Umbilical cord (tissue), 2 donors: Measurements from ENCODE around the gene KCNJ14. TPM values are rescaled to one million over a fixed set of nuclear protein-coding genes. Genes with fewer than 3 reads are reported as not detected.
"Not testable (repeated sequence)": the region's sequence is repeated elsewhere in the genome, so short reads cannot be mapped to it uniquely, and the experiment has no call there.

Experiments
- DNase-seq: peaks from one replicate; pipeline ENCODE4 v3.0.0-alpha.2; 2015; ENCODE audit warnings: low spot score
- total RNA-seq: library from RNA; depleted of rRNA; stranded (reverse); fragments of >200 nt; gene quantifications from one replicate; pipeline ENCODE4 v1.2.3, GENCODE V29; 2014; ENCODE audit warnings: low replicate concordance; ENCODE audit not compliant: insufficient read depth

KCNJ14 gene
- total RNA-seq, 1 donor from 2014 or later, result 0.48 TPM

DNA sequence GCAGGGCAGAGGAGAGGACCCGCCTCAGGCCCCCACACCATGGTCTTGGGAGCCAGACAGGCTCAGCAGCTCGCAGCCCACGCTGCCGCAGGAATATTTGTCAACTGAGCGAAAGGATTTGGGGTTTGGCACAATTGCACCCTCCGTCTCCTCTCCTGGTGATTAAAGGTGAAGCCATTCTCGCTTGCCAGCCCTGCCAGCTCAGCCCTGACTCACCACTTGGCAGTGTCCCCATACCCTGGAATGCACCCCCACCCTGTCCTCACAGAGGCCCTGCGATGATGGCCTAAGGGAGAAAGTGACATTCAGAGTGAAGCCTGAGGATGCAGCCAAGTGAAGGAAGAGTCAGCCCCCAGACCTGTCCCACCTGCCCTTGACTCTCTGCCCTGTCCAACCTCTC is 32.6 kb downstream of the KCNJ14 start:
- DNase-seq, result no peak

DNA sequence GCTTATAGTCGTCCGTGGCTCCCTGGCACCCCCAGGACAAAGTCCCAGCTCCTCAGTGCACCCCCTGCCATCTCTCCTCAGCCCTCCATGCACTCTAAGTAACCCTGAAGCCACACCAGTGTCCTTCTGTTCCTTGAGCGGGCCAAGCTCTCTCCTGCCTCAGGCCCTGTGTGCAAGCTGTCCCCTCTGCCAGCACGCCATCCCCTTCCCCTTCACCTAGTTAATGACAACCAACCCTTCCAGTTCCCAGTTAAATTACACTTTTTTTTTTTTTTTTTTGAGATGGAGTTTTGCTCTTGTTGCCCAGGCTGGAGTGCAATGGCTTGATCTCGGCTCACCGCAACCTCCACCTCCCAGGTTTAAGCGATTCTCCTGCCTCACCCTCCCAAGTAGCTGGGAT is 33.1 kb downstream of the KCNJ14 start:
- DNase-seq, result not testable (repeated sequence)

DNA sequence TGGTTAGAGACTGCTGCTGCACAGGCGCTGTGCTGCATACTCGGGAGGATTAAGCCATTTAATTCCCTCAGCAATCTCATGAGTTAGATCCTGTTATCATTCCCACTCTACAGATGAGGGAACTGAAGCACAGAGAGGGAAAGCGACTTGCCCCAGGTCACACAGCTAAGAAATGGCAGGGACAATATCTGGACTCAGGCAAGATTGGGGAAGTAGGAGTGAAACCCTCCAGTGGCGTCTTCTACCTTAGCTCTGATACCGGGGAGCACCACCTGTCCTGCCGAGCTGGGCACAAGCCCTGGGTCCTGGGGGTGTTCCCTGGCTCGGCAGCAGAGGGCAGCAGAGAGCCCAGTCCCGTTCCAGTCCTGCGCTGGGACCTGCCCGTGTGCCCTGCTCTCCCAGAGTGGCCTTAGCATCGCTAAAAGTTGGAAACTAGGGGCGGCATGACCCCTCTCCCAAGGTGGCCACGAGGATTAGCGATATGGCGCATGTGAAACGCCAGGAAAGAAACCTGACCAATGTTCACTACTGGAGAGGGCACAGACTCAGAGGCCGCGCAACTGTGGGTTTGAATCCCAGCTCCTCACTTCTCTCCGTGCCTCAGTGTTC is 34.3 kb downstream of the KCNJ14 start:
- DNase-seq, result peak; percentile 58

DNA sequence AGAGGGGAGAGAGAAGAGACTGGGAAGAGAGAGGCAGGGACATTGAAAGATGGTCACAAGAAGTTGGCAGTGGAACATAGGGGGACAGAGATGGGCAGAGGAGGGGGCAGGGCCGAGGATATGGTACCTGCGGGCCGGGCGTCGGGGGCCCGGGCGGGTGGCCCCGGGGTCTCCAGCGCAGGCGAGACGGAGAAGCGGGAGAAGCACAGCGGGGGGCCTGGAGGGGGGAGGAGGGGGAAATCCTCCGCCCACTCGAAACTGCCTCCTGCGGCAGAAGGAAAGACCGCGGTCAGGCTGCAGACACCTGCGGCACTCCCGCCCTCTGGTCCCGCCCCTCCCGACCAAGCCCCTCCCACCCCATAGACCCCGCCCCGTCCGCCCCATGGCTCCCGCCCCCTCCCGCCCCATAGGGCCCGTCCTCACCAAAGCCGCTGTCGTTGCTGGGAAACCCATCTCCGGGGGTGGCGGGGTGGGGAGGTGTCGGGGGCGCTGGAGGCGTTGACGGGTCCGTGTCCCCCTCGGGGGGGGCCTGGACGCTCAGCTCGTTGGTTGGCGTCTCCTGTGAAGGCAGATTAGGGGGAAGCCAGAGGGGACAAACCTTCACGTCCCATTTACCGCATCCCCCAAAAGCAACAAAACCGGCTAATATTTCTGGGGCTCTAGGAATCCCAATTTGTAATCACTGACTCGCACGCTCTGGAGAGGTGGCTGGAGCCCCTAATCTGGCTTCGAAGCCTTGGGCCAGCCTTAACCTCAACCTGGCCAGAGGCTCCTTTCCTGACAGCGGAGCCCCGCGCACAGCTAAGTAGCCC is 35.8 kb downstream of the KCNJ14 start:
- DNase-seq, result no peak

DNA sequence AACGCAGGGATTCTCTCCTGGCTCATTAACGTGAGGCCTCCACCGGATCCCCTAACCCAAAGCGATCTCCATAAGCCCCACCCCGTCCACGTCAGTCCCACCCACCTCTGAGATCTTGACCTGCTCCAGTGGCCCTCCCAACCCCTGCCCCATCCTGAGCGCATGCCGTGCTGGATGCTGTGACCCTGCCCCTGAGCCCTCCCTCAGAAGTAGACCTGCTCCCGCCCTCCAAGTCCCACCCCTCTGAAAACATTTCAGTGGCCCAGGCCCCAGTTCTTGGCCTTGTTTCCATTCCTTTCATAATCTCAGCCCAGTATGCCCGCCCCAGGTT is 36.4 kb downstream of the KCNJ14 start:
- no peak for DNase-seq

DNA sequence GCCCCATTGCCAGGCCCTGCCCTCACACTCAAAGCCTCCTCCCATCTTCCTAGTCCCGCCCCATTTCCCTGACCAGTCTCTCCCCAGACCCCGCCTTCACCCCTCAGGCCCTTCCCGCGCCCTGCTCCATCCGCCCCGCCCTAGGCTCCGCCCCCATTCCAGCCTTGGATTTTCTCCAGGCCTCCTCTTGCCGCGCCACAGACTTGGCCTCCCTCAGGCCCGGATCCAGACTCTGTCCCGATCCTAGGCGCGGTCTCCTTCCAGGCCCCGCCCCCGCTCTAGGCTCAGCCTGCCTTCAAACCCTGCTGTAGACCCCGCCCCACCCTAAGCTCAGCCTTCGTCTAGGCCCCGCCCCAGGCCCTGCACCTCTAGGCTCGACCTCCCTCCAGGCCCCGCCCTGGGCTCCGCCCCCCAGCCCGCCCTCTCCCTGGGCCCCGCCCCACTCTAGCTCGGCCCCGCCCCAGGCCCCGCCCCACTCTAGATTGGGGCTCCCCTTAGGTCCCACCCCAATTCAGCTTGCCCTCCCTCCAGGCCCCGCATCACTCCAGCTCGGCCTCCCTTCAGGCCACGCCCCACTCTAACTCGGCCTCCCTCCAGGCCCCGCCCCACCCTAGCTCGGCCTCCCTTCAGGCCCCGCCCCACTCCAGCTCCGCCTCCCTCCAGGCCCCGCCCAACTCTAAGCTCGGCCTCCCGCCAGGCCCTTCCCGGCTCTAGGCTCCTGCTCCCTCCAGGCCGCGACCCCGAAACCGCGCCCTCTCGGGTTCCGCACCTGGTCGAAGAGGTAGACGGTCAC is 37.7 kb downstream of the KCNJ14 start:
- peak; percentile 95 for DNase-seq

DNA sequence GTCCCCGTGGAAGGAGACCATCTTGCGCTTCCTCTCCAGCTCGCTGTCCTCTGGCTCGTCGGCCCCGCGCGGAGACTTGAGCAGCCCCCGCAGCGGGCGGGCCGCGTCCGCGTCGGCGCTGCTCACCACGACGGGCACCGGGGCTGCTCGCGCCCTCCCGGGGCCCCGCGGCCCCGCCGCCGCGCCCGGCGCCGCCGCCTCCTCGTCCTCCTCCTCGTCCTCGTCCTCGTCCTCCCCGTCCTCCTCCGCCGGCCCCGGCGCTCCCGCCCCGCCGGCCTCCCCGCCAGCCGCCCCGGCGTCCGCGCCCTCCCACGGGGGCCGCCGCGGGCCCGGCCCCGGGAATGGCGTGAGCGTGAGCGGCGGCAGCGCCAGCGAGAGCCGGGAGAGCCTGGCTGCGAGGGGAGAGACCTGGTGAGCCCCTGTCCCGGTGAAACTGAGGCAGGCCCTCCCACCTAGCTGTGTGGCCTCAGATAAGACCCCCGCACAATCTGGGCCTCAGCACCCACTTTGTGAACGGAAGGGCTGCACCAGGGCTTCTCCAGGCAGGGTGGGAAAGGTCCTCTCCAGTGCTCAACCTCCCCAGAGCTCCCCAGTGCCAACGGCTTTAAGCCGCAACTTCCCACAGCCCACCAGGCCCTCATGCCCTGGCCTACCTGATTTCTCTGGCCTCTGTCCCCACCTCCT is 38.5 kb downstream of the KCNJ14 start:
- DNase-seq, result no peak

DNA sequence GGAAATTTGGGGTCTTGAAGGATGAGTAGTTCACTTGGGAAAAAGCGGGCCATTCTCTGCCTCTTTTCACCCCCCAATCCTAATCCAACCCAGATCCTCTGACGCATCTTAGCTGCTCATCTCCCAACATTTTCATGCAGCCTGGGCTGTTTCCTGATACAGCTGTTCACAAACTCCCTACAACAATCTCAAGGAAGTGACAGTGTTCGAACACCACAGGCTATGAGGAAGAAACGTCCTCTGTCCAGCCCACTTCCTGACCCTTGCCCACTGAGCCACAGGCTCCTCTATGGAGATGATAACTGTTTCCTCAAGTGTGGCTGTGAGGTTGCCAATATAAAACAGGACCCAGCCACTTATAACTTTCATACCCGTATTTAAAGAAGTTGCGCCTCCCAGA is 40.0 kb downstream of the KCNJ14 start:
- DNase-seq, result no peak

DNA sequence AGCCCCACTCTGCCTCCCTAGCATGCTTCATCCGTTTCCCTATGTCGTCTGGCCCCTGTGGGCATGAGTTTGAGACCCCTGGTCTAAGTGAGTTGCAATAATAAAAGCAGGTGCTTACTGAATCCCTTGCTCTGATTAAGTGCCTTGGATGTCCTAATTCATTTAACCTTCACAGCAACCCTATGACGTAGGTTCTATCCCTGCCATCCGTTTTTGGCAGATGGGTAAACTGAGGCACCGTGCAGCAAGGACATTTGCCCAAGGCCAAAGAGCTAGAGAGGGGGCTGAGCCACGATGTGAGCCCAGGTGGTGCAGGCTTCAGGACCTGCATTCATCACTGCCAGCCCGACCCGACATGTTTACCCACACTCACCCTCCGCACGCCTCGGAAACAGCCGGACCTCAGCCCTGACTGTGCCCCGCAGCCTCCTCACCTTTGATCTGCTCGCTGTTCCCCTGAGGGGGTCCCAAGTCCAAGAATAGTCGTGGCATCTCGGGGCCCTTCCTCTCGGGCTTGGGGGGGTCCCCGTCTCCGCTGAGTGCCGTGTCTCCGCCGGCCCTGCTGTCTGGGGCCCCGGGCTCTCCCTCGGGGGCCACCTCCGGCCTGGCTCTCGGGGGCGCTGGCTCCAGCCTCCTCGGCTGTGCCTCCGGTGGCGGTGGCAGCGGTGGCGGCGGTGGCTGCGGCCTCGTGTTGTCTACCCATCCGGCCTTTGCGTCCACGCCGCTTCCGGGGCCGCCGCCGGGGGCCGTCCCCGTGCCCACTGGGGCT is 41.8 kb downstream of the KCNJ14 start:
- no peak for DNase-seq

DNA sequence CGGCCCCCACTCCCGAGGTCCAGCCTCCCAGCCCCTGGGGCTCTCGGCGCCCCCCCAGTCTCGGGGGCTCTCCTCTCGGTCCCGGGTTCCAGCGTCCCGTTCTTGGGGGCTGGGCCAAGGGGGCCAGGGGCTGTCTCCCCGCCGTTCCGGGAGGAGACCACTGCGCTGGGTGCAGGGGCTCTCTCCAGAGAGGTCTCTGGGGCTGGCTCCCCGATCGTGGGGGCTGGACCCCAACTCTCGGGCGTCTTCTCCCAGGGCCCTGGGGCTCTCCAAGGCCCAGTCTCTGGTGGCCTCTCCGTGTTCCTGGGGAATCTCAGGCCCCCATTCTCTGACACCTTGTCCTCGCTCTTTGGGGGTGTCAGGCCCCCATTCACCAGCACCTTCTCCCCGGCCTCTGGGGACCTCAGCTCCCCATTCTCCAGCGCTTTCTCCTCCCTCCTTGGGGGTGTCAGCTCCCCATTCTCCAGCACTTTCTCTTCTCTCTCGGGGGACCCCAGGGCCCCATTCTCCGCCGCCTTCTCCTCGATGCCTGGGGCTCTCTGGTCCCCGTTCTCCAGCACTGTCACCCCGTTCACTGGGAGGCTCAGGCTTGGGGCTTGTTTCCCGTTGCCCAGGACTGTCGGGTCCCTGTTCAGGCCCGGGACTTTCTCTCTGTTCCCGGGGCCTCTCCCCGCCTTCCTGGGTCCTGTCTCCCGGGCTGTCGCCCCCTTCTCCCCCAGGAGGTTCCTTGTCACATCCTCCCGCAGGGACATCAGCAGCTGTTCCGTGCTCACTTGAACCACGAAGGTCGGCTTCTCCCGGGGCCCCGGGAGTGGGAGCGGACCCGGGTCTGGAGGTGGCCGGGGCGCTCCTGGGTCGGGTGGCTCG is 42.6 kb downstream of the KCNJ14 start:
- no peak for DNase-seq

DNA sequence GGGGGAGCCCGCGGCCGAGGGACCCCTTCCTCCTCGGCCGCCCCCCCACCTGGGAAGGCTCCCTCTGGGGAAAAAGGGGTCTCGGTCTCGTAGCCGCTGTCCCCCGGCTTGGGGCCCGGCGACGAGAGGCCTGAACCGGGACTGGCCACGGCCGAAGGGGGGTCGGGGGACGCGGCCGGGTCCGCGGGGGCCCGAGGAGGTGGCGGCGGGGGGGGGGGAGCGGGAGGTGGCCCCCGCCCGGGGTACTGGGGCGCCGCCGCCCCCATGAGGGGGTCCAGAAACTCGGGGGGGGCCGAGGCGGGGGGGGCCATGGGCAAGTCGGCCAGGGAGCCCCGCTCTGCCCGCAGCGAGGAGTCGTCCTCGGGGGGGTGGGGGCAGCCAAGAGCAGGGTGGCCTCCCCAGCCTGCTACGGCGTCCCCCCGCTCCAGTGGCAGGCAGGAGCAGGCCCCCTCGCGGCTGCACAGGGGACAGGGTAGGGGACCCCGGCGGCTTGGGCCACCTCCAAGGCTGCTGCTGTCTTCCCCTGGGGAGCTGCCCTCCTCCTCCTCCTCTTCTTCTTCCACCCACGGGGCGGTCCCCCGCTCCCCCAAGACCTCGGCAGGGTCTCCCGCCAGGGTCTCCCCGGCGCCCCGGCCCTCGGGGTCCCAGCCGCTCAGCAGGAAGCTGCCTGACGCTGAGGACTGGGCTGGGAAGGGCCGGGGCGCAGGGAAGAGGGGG is 43.4 kb downstream of the KCNJ14 start:
- DNase-seq, result no peak

DNA sequence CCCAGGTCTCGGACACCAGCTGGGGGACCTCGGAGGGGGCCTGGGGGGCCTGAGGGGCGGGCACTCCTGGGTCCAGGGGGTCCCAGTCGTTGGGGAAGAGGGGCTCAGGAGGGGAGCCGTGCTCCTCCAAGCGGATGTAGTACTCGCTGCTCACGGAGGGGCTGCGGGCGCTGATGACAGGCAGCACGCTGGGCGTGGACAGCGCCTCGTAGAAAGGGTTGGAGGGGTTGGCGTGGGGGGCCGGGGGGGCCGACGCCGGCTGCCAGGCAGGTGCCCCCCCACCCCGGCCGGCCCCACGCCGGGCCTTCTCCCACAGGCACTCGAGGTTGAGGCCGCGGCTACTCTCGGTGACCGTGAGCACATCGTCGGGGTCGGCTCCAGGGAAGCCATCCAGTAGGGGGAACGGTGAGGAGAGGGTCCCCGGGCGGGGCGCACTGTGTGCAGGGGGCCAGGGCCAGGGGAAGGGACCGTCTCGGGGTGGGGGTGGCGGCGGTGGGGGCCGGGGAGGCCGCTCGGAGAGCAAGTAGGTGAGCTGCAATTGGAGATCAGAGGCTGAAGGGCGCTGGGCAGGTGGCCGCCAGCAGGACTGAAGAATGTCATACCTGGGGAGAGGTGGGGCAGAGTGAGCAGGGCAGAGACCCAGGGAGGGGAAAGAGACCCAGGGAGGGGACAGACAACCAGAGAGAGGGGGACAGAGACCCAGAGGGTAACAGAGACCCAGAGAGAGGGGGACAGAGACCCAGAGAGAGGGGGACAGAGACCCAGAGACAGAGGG is 44.1 kb downstream of the KCNJ14 start:
- DNase-seq, result no peak

DNA sequence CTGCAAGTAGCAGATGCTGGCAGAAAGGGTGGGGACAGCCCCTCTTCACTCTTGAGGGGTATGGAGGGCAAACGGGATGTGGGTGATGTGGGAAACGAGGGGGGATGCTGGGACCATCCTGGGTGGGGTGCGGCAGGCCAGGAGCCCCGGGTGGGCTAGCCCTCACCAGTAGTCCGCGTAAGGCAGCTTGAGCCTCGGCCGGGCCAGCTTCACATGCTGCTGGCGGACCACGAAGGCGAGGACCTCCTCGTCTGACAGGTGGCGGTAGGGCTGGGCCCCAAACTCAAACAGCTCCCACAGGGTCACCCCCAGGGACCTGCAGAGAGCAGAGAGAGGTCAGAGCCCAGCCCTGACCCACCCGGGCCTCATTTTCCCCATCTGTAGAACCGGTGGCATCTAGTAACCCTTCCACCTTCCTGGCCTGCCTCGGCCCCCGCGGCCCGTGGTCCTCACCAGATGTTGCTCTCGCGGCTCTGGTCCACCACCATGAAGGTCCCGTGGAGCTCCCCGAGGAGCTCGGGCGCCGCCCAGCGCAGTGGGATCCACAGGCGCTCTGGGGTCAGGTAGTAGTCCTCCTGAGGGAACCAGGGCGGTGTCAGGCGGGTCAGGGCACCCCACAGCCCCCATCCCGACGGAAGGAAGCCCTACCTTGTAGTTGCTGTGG is 45.6 kb downstream of the KCNJ14 start:
- DNase-seq, result no peak

DNA sequence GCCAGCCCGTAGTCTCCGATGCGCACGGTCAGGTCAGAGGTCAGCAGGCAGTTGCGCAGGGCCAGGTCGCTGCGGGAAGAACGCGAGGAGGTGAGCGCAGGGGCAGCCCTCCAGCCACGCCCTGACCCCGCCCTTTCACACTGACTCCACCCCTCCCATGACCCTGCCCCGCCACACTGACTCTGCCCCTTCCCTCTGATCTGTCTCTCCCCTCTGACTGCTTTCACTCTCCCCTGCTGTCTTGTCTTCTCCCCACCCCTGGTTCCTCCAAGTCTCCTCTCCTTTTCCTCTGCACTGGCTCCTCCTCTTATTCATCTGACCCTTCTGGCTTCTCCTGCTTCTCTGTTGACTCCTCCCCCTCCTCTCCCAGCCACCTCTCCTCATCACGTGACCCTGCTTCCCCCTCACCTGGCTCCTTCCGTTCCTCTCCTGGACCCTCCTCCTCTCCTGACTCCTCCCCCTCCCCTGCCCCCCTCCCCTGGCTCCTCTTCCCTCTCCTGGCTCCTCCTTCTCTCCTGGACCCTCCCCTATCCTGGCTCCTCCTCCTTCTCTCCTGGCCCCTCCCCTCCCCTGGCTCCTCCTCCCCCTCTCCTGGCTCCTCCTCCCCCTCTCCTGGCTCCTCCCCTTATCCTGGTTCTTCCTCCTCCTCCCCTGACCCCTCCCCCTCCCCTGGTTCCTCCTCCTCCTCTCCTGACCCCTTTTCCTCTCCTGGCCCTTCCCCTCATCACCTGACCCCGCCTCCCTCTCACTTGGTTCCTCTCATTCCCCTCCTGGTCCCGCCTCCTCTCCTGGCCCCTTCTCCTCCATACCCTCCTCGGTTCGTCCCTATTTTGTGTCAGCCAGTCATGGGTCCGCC is 46.3 kb downstream of the KCNJ14 start:
- peak; percentile 85 for DNase-seq

DNA sequence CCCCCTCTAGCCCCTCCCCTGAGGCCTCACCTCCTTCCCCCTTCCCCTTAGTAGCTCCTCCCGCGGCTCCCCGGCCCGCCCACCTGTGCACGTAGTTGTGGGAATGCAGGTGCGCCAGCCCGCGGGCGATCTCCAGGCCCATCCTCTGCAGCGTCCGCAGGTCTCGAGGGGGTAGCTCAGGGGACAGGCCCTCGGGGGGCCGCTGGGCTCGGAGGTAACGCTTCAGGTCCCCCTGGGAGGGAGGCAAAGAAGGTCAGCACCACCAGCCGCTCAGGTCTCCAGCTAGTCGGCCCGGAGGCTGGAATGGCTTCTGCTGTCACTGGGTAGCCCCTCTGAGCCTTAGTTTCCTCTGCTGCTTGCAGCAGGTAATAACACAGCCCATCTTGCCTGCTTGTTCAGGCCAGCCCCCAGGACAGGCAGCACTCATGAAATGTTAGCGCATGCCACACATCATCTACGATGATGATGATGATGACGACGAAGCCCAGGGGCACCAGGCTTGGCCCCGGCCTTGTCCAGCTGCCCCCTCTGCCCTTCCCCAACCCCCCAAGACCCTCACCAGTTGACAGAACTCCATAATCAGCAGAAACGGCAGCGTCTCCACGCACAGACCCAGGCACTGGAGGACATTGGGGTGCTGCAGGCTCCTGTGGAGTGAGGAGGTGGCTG is 47.1 kb downstream of the KCNJ14 start:
- DNase-seq, result no peak

DNA sequence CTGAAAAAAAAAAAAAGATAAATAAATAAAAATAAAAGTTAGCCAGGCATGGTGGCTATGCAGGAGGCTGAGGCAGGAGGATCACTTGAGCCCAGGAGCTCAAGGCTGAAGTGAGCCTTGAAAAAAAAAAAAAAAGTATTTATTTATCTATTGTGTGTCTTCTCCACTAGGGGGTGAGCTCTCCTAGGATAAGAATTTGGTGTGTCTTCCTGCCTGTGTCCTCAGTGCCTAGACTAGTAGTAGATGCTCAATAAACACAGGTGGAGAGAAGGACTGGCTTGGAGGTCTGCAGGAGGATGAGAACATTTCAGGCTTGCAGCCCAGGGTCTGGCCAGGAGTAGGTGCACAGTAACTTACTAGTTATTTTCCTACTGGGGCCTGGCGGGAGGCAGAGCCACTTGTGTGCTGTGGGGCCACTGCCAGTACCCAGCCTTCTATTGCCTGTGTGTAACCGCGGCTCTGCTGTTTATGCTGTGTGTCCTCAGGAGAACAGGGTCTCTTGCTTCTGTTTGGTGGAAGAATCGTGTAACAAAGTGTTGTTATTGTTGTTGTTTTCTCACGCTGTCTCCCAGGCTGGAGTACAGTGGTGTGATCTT is 50.9 kb downstream of the KCNJ14 start:
- DNase-seq, result no peak
